GM19397 (cell line): ENCODE data around the gene SPINT1.
A peak's percentile ranks its signal among the peaks of the same experiment; 100 is the strongest.

Source experiments
- ATAC-seq: cut with Tn5 transposase; IDR thresholded peaks from one replicate; pipeline ENCODE4 v1.9.1; 2021; ENCODE audit warnings: mild to moderate bottlenecking, moderate library complexity; ENCODE audit not compliant: unreplicated experiment

SPINT1 gene

GRCh38 chr15:40843885-40844695 lies at the start of gene SPINT1:
Gene SPINT1, plus strand, starts transcription at chr15:40844048. Its CDS starts 507 bp downstream, at chr15:40844555.
- ATAC-seq = no peak

- no peak for ATAC-seq
These were observed 47.8 kb upstream of the SPINT1 start for GRCh38 chr15:40796041-40796440.

- ATAC-seq = no peak
These were observed 47.3 kb upstream of the SPINT1 start for GRCh38 chr15:40796512-40796911.

GRCh38 chr15:40799523-40799922 lies 44.3 kb upstream of the SPINT1 start:
- ATAC-seq = no peak

GRCh38 chr15:40803076-40803475 lies 40.8 kb upstream of the SPINT1 start:
- ATAC-seq = no peak

GRCh38 chr15:40803688-40804087 lies 40.2 kb upstream of the SPINT1 start:
- no peak for ATAC-seq

GRCh38 chr15:40806672-40807027 lies 37.2 kb upstream of the SPINT1 start:
- ATAC-seq = no peak

GRCh38 chr15:40807028-40807887 lies 36.6 kb upstream of the SPINT1 start, which contains the start of the genes DNAJC17 and ZFYVE19:
Gene DNAJC17, minus strand, starts transcription at chr15:40807473. Its CDS starts 27 bp downstream, at chr15:40807446.
Gene ZFYVE19, plus strand, starts transcription at chr15:40807089. Its CDS starts 501 bp downstream, at chr15:40807590.
- peak; percentile 96 for ATAC-seq

GRCh38 chr15:40807888-40808461 lies 35.9 kb upstream of the SPINT1 start:
- no peak for ATAC-seq

- ATAC-seq = no peak
These were observed 34.9 kb upstream of the SPINT1 start for GRCh38 chr15:40808861-40809450.

GRCh38 chr15:40812721-40813425 lies 31.0 kb upstream of the SPINT1 start:
- no peak for ATAC-seq

GRCh38 chr15:40815042-40815698 lies 28.7 kb upstream of the SPINT1 start:
- no peak for ATAC-seq

GRCh38 chr15:40819048-40819447 lies 24.8 kb upstream of the SPINT1 start:
- no peak for ATAC-seq

- no peak for ATAC-seq
These were observed 22.7 kb upstream of the SPINT1 start for GRCh38 chr15:40821195-40821594.

GRCh38 chr15:40823572-40824343 lies 20.1 kb upstream of the SPINT1 start:
- ATAC-seq = no peak

GRCh38 chr15:40825661-40826422 lies 18.0 kb upstream of the SPINT1 start:
- ATAC-seq = no peak

GRCh38 chr15:40826423-40827075 lies 17.3 kb upstream of the SPINT1 start:
- no peak for ATAC-seq
